Measurements from ENCODE around the gene COL18A1. TPM values are rescaled to one million over a fixed set of nuclear protein-coding genes. Genes with fewer than 3 reads are reported as not detected.

Gene COL18A1
- total and polyA plus RNA-seq, 2 of the 8 experiments (the other 6 are each of a cell fraction or from before 2014, with no cell fraction given): 145 to 201 TPM

- DNase-seq (ENCODE audit: low read depth in 1 of 2, low spot score in 2 of 2): no peak
- Histone ChIP-seq H2BK15ac (ENCODE audit: low read length) (no peak overlapping the region), H3K4me2 (ENCODE audit: insufficient read depth in 1 of 2, low read depth in 2 of 2, low read length in 2 of 2) (no peak overlapping the region), H3K23ac (ENCODE audit: insufficient read length) (no peak overlapping the region), H3K27ac (ENCODE audit: low read depth, low read length) (no peak overlapping the region), H3K18ac (ENCODE audit: extremely low read depth, low read length) (no peak overlapping the region), H2BK20ac (ENCODE audit: low read length) (no peak overlapping the region), H3K4me1 (replicated peaks in 1 of 4; ENCODE audit: control insufficient read depth in 3 of 4, insufficient read depth in 4 of 4, low read length in 3 of 4) (no peaks in the 10 kb centered on the region), H3K27me3 (replicated peaks in 1 of 4; ENCODE audit: control insufficient read depth in 3 of 4, extremely low read depth in 1 of 4, insufficient read depth in 3 of 4, low read length in 3 of 4) (no peaks in the 10 kb centered on the region), H3K4me3 (ENCODE audit: extremely low read depth in 1 of 4, insufficient read depth in 2 of 4, low read depth in 3 of 4, low read length in 4 of 4) (no peak overlapping the region), H3K23me2 (ENCODE audit: low read depth, low read length) (no peaks in the 10 kb centered on the region), H2BK12ac (ENCODE audit: low read depth, low read length) (no peak overlapping the region), H3K9ac (replicated peaks in 1 of 4; ENCODE audit: extremely low read depth in 1 of 4, low read depth in 3 of 4, low read length in 3 of 4) (no peak overlapping the region), H3K56ac (replicated peaks; ENCODE audit: insufficient read length, low read depth, low read length) (no peak overlapping the region), H3K9me3 (ENCODE audit: insufficient read depth in 2 of 2, low read depth in 1 of 2, low read length in 1 of 2) (no peaks in the 10 kb centered on the region; a peak in 2 of 4 replicates), H2BK5ac (ENCODE audit: low read depth, low read length) (no peak overlapping the region), H4K91ac (replicated peaks; ENCODE audit: insufficient read length, low read length) (no peak overlapping the region), H3K36me3 (ENCODE audit: control insufficient read depth in 2 of 4, insufficient read depth in 4 of 4, low read length in 3 of 4) (peaks cover 0 to 14% (median 0%) of the 10 kb centered on the region in 4 experiments; a peak in 4 of 8 replicates), H4K8ac (ENCODE audit: extremely low read depth, insufficient read depth, low read length) (no peak overlapping the region), H3K14ac (ENCODE audit: insufficient read length) (no peak overlapping the region), H3K79me1 (ENCODE audit: low read depth, low read length) (peaks cover 5% of the 10 kb centered on the region), H2AFZ (ENCODE audit: low read length) (no peak overlapping the region), H4K5ac (ENCODE audit: insufficient read length, low read depth, low read length) (no peak overlapping the region), H3K79me2 (ENCODE audit: control insufficient read depth in 1 of 2, insufficient read depth in 2 of 2, low read length in 2 of 2) (peaks cover 0 to 78% of the 10 kb centered on the region in 2 experiments; a peak in 2 of 4 replicates), H4K20me1 (replicated peaks in 1 of 2; ENCODE audit: control insufficient read depth in 1 of 2, insufficient read depth in 2 of 2, low read length in 2 of 2) (peaks cover 8 to 22% of the 10 kb centered on the region in 2 experiments), H2BK120ac (replicated peaks; ENCODE audit: low read depth, low read length) (no peak overlapping the region), H3K4ac (replicated peaks; ENCODE audit: insufficient read length, low read depth, low read length) (no peak overlapping the region), H2AK5ac (ENCODE audit: low read depth, low read length) (no peak overlapping the region)
- FAIRE-seq: no peak
- WGBS, 2 experiments (ENCODE audit: extremely low coverage in 1 of 2, insufficient coverage in 1 of 2, insufficient read length in 1 of 2, insufficient replicate concordance in 2 of 2, low coverage in 1 of 2, low lambda C conversion rate in 2 of 2, missing lambda C conversion rate in 1 of 2): 90% methylated on average over 9 of the region's 9 CpGs; no CpG with 5 or more reads in 1 of the 2 experiments
- CTCF ChIA-PET (ENCODE audit: partially characterized antibody): interaction anchor here (1.1 to 2.1 kb wide), 5 partner anchors 10 to 324 kb away, joined by 3 to 6 read pairs (median 3); no protein-coding TSS in a partner anchor
- POLR2A ChIA-PET (ENCODE audit: partially characterized antibody): no interaction called here
Observed at GRCh38 chr21:45460611-45461368, 55.8 kb downstream of the COL18A1 start.

All from H1 (cell line).